ENCODE results near the gene RADX.

Gene RADX

DNA sequence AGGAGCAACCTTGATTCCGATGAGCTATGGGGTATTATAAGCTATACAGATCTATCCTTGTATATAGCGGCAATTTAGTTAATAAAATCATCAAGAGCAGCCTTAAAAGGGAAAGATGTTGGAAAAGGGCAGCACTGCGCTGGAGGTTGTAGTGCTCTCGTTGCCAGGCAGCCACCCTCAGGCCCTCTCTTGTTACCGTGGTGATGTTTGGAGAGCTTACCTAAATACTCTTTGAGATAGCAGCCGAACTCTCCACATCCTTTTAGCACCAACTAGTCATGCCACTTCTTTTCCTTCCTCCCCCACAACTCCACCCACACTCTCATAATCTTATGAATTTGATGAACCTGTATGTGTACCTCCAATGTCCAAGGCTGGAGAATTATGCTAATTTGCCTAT, 3.8 kb upstream of the RADX start:
- Histone ChIP-seq H3K4me3 (replicated peaks; ENCODE audit: insufficient read depth, low read length) (no peak overlapping the region), H3K27ac (replicated peaks) (no peak overlapping the region), H3K27me3 (ENCODE audit: insufficient read depth, poor library complexity, severe bottlenecking) (peaks cover 5% of the 10 kb centered on the region)
- no peak for DNase-seq (ENCODE audit: low read depth in 1 of 2, low spot score in 1 of 2)
- TF ChIP-seq, protein P1, sequence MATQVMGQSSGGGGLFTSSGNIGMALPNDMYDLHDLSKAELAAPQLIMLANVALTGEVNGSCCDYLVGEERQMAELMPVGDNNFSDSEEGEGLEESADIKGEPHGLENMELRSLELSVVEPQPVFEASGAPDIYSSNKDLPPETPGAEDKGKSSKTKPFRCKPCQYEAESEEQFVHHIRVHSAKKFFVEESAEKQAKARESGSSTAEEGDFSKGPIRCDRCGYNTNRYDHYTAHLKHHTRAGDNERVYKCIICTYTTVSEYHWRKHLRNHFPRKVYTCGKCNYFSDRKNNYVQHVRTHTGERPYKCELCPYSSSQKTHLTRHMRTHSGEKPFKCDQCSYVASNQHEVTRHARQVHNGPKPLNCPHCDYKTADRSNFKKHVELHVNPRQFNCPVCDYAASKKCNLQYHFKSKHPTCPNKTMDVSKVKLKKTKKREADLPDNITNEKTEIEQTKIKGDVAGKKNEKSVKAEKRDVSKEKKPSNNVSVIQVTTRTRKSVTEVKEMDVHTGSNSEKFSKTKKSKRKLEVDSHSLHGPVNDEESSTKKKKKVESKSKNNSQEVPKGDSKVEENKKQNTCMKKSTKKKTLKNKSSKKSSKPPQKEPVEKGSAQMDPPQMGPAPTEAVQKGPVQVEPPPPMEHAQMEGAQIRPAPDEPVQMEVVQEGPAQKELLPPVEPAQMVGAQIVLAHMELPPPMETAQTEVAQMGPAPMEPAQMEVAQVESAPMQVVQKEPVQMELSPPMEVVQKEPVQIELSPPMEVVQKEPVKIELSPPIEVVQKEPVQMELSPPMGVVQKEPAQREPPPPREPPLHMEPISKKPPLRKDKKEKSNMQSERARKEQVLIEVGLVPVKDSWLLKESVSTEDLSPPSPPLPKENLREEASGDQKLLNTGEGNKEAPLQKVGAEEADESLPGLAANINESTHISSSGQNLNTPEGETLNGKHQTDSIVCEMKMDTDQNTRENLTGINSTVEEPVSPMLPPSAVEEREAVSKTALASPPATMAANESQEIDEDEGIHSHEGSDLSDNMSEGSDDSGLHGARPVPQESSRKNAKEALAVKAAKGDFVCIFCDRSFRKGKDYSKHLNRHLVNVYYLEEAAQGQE (IDR thresholded peaks at IDR 0.05; ENCODE audit: insufficient replicate concordance, low read depth), result no peak
- TF ChIP-seq POLR2AphosphoS5 (IDR thresholded peaks at IDR 0.05; ENCODE audit: low read depth), result no peak
- no peak for TF ChIP-seq SPI1 (IDR thresholded peaks at IDR 0.05; ENCODE audit: borderline replicate concordance, low read depth)
- TF ChIP-seq, protein P2, sequence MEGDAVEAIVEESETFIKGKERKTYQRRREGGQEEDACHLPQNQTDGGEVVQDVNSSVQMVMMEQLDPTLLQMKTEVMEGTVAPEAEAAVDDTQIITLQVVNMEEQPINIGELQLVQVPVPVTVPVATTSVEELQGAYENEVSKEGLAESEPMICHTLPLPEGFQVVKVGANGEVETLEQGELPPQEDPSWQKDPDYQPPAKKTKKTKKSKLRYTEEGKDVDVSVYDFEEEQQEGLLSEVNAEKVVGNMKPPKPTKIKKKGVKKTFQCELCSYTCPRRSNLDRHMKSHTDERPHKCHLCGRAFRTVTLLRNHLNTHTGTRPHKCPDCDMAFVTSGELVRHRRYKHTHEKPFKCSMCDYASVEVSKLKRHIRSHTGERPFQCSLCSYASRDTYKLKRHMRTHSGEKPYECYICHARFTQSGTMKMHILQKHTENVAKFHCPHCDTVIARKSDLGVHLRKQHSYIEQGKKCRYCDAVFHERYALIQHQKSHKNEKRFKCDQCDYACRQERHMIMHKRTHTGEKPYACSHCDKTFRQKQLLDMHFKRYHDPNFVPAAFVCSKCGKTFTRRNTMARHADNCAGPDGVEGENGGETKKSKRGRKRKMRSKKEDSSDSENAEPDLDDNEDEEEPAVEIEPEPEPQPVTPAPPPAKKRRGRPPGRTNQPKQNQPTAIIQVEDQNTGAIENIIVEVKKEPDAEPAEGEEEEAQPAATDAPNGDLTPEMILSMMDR (IDR thresholded peaks at IDR 0.05; ENCODE audit: insufficient read depth, low read length), result no peak
- TF ChIP-seq GABPA (IDR thresholded peaks at IDR 0.05; ENCODE audit: low read depth), result no peak

DNA sequence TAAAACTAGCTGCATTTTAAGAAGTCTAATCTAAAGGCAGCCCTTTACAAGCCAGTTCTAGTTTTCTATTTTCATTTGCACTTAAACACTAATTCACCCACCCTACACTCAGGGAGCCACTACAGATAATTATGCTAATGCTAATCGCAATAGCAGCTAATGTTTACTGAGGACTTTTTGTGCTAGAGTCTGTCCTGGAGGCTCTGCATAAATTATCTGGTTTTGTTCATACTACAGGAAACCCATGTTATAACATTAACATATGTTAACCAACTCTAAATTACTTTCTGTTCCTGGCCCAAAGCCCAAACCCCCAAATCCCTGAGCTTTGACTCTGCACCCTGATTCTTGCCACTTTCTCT, 480 bp upstream of the RADX start:
- TF ChIP-seq SPI1 (IDR thresholded peaks at IDR 0.05; ENCODE audit: borderline replicate concordance, low read depth) (no peak), POLR2AphosphoS5 (IDR thresholded peaks at IDR 0.05; ENCODE audit: low read depth) (no peak), GABPA (IDR thresholded peaks at IDR 0.05; ENCODE audit: low read depth) (no peak)
- TF ChIP-seq, protein P1 (IDR thresholded peaks at IDR 0.05; ENCODE audit: insufficient replicate concordance, low read depth), result no peak
- TF ChIP-seq, protein P2 (IDR thresholded peaks at IDR 0.05; ENCODE audit: insufficient read depth, low read length), result no peak
- Histone ChIP-seq H3K27me3 (ENCODE audit: insufficient read depth, poor library complexity, severe bottlenecking) (peaks cover 5% of the 10 kb centered on the region), H3K4me3 (replicated peaks; ENCODE audit: insufficient read depth, low read length) (no peak overlapping the region), H3K27ac (replicated peaks) (no peak overlapping the region)
- no peak for DNase-seq (ENCODE audit: low read depth in 1 of 2, low spot score in 1 of 2)

DNA sequence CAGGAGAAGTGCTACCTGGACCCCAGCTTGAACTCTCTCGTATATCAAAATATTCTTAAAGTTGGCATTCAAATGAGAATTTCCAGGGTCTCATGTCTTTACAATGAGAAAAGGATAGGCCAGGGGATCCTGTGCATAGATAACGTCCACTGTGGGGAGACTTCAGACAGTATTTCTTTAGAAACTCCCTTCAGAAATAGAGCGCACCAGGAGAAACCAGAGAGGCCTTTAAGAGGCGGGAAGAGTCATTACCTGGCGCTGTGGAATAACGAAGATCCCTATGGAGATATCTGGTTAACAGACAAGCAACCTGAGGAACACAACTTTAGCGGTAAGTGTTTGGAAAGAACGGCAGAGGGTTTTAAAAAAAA, 600 bp downstream of the RADX start:
- DNase-seq (ENCODE audit: low read depth in 1 of 2, low spot score in 1 of 2), result no peak
- TF ChIP-seq, protein P2 (IDR thresholded peaks at IDR 0.05; ENCODE audit: insufficient read depth, low read length), result no peak
- TF ChIP-seq GABPA (IDR thresholded peaks at IDR 0.05; ENCODE audit: low read depth) (no peak), POLR2AphosphoS5 (IDR thresholded peaks at IDR 0.05; ENCODE audit: low read depth) (no peak), SPI1 (IDR thresholded peaks at IDR 0.05; ENCODE audit: borderline replicate concordance, low read depth) (no peak)
- TF ChIP-seq, protein P1 (IDR thresholded peaks at IDR 0.05; ENCODE audit: insufficient replicate concordance, low read depth), result no peak
- Histone ChIP-seq H3K4me3 (replicated peaks; ENCODE audit: insufficient read depth, low read length) (no peak overlapping the region), H3K27ac (replicated peaks) (no peak overlapping the region), H3K27me3 (ENCODE audit: insufficient read depth, poor library complexity, severe bottlenecking) (peaks cover 5% of the 10 kb centered on the region)
